GM21360 (cell line): Measurements from ENCODE around the gene CGB7.
"Not testable (repeated sequence)": the region's sequence is repeated elsewhere in the genome, so short reads cannot be mapped to it uniquely, and the experiment has no call there.

ENCODE experiments used
- ATAC-seq: cut with Tn5 transposase; IDR thresholded peaks from one replicate; pipeline ENCODE4 v1.9.1; 2021; ENCODE audit warnings: mild to moderate bottlenecking, moderate library complexity; ENCODE audit not compliant: unreplicated experiment

Gene CGB7

DNA sequence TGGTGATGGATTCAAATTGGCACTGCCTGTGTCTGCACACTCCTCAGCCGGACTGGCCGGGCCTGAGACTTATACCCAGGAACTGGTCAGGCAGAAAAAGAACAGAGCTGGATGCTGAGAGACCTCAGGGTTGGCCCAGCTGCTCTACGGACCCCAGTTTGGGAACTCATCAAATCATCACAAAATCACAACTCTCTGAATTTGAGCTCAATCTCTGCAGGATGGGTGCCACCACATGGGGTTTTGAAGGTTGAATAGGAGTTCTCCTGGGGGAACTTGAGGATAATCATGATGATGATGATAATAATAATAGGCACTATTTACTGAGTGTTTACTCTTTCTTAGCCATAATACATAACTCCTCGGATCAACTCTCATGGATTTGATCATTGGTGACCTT, 14.9 kb downstream of the CGB7 start:
- not testable (repeated sequence) for ATAC-seq

GRCh38 chr19:49042177-49042576, 15.4 kb downstream of the CGB7 start:
- no peak for ATAC-seq

DNA sequence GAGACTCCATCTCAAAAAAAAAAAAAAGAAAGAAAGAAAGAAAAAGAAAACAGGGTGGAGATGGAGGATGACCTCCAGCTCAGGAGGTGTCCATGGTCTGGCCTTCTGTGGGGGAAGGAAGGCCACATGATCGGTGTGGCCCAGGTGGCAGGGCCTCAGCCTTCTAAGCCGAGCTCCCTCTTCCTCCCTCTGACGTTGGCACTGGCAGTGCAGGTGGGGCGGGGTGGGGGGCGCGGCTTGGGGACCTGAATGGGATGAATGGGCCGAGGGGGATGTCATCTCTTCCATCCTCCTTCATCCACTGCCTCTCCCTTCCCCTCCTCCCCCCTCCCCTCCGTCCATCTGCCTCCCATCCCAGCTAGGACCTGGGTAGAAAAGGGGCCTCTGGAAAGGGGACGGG, 17.8 kb downstream of the CGB7 start:
- not testable (repeated sequence) for ATAC-seq

DNA sequence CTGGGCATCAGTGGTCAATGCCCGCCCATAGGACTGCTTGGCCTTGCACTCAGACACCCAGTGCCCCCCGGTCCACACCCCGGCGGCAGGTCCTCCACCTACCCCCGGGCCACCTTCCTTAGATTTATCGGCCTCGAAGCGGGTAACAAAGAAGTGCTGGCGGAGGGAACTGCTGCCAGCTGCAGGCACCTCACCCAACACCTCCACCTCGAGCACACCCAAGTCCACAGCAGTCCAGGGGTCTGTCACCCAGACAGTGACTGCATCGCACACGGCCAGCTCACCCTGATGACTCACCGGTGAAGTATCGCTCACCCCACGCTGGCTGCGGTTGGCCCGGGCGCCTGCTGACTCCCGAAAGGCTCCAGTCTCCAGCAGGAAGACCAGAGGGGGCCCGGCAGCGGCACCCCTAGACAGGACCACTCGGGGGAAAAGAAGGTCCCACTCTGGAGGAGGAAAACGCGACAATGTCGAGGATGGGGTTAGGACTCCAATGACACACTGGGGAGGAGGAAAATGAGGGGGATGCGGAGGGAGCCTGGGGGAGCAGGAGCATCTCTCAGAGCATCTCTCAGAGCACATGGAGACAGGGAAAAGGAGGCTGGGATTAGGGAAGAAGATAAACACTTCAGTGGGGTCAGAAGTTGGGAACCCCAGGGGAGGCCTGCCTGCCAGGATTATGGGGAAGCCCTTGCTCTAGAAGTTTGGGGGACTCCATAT, 18.8 kb downstream of the CGB7 start:
- ATAC-seq, result not testable (repeated sequence)

DNA sequence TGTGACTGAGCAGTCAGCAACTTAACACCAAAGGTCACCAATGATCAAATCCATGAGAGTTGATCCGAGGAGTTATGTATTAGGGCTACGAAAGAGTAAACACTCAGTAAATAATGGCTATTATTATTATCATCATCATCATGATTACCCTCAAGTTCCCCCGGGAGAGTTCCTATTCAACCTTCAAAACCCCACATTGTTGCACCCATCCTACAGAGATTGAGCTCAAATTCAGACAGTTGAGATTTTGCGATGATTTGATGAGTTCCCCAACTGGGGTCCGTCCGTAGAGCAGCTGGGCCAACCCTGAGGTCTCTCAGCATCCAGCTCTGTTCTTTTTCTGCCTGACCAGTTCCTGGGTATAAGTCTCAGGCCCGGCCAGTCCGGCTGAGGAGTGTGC, 19.4 kb downstream of the CGB7 start:
- ATAC-seq, result not testable (repeated sequence)

- not testable (repeated sequence) for ATAC-seq
Measured at GRCh38 chr19:49036815-49037214, 20.7 kb downstream of the CGB7 start, which contains the start of gene CGB1. Gene CGB1 (minus strand): TSS chr19:49036895. CDS start chr19:49036711, 184 bp downstream.

- not testable (repeated sequence) for ATAC-seq
Measured at GRCh38 chr19:49031642-49032301, 25.8 kb downstream of the CGB7 start, which contains the start of gene CGB2. Gene CGB2 (plus strand): TSS chr19:49031890. CDS start chr19:49032096, 206 bp downstream.

GRCh38 chr19:49030323-49030722, 27.2 kb downstream of the CGB7 start:
- ATAC-seq, result not testable (repeated sequence)

- ATAC-seq, result not testable (repeated sequence)
Measured at GRCh38 chr19:49029749-49030148, 27.8 kb downstream of the CGB7 start.

GRCh38 chr19:49028686-49029085, 28.9 kb downstream of the CGB7 start:
- not testable (repeated sequence) for ATAC-seq

GRCh38 chr19:49025599-49025998, 31.9 kb downstream of the CGB7 start:
- not testable (repeated sequence) for ATAC-seq

DNA sequence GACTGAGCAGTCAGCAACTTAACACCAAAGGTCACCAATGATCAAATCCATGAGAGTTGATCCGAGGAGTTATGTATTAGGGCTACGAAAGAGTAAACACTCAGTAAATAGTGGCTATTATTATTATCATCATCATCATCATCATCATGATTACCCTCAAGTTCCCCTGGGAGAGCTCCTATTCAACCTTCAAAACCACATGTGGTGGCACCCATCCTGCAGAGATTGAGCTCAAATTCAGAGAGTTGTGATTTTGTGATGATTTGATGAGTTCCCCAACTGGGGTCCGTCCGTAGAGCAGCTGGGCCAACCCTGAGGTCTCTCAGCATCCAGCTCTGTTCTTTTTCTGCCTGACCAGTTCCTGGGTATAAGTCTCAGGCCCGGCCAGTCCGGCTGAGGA, 32.5 kb downstream of the CGB7 start:
- ATAC-seq, result not testable (repeated sequence)

GRCh38 chr19:49024233-49024632, 33.3 kb downstream of the CGB7 start, which contains the start of gene CGB3:
Gene CGB3 (minus strand): TSS chr19:49024333. CDS start chr19:49023971, 362 bp downstream.
- not testable (repeated sequence) for ATAC-seq

DNA sequence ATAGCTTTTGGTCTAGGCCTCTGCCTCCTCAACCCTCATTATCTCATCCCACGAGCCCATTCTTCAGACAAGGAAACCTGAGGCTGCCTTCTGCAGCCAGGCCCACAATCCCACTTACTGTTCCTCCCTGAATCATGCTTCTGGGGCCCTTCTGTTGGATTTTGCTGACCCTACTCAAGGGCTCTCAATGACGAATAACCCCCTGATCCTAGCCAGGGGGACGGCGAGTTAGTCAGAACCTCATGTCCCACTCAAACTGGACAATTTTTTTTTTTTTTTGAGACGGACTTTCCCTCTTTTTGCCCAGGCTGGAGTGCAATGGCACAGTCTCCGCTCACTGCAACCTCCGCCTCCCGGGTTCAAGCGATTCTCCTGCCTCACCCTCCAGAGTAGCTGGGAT, 35.4 kb downstream of the CGB7 start:
- no peak for ATAC-seq

- ATAC-seq, result no peak
Measured at GRCh38 chr19:49020931-49021895, 36.3 kb downstream of the CGB7 start.

DNA sequence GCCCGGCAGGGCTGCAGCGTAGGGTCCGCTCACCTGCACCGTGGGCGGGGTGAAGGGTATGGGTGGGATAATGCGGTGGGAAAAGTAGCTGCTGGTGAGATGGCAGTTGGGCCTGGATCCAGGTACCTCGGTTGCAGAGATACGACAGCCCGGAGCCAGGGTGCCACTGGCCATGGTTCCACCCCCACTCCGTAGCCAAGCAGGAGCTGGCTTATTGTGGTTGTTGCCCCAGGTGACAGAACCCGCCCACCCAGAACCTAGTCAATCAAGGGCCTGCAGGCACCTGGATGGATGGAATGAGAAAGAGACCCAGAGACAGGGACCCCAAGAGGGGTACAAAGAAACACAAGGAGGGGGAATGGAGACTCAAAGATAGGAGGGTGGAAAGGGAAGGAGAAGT, 37.2 kb downstream of the CGB7 start:
- ATAC-seq, result no peak

DNA sequence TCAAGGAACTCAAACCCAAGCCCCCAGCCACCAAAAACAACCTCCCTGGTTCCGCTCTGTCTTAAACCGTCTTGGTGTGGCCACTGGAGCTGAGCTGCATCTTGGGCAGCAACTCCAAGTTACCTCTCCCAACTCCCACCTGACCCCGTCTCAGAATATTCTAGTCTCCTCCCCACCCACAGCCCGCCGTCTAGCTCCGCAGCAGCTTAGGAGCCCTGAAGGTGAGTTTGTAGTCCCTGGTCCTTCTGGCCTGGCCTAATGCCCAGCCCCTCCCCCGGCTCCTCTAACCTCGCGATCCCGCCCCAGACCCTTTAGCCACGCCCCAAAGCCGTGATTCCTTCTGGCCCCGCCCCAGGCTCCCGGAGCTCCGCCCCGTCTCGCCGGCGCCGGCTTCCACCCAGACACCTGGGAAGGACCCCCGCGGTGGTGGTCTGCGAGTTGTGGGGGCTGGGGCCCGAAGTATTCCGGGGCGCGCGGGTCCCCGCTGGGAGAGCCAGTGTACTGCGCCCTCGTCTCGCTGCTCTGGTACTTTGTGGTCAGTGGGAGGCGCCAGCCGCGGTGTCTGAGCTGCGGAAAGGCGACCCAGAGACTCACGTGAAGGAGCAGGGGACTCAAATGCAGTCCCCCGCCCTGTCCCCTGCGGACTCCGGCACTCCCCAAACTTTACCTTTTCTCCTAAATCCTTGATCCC, 38.2 kb downstream of the CGB7 start:
- ATAC-seq, result no peak

GRCh38 chr19:49018388-49019241, 38.9 kb downstream of the CGB7 start:
- not testable (repeated sequence) for ATAC-seq

DNA sequence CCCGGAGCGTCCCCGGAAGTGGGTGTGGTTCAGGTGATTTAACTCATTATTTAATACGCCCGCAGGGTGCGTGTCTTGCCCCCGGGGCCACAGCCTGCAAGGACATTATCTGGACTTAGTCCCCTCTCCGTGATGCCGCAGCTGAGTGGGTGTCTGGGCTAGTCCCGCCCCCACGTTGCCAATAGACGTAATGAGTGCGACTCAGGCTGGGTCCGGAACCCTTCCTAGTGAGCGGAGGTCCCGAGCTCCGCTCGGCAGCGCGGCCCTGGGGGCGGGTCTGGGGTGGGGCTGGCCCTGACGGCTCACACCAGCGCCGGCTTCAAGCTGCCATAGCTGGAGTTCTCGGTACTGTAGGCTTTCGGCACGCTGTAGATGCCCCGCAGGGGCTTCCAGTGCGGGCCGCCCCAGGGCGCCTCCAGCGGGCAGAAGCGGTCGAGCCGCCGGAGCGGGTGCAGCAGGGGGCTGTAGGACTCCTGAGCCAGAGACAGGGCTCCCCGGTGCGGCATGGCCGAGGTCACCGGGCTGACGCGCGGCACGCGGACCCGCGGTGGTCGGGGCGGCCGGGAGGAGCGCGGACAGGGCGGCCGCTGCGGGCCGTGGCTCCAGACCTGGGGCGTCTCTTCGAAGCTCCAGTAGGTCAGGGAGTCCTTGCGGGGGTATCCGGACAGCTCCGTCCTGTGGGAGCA, 39.7 kb downstream of the CGB7 start:
- no peak for ATAC-seq
